Activated CD4-positive, alpha-beta T cell treated with anti-CD3 and anti-CD28 coated beads for 48 hours (primary cell): ENCODE data around the gene UNC93A.
"Not testable (repeated sequence)": the region's sequence is repeated elsewhere in the genome, so short reads cannot be mapped to it uniquely, and the experiment has no call there.

Experiments used
- DNase-seq: peaks from one replicate; pipeline ENCODE4 v3.0.0-alpha.2; 2020

UNC93A gene

GRCh38 chr6:167290786-167291622, at the start of gene UNC93A:
TSS of gene UNC93A (plus strand) at chr6:167291315. CDS start at chr6:167291490, 175 bp downstream.
- DNase-seq: no peak

GRCh38 chr6:167241321-167242134, 49.6 kb upstream of the UNC93A start:
- DNase-seq: not testable (repeated sequence)

DNA sequence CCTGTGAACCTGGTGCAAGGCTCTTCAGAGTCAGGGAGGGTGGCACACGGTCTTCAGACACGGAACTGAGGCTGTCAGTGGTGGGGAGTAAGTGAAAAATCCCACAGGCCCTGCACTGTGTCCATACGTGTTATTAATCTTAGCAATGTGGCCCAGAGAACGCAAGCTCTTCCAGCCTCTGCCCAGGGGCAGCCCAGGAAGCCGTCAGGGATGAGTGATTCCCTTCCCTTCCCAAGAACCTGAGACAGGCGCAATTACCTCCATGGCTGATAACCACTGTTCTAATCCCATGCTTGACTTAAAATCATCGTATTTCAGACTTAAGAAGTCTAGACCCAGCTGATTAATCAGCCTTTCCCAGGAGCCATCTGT, 49.0 kb upstream of the UNC93A start:
- DNase-seq: not testable (repeated sequence)

- not testable (repeated sequence) for DNase-seq
Measured at GRCh38 chr6:167242511-167243051, 48.5 kb upstream of the UNC93A start.

DNA sequence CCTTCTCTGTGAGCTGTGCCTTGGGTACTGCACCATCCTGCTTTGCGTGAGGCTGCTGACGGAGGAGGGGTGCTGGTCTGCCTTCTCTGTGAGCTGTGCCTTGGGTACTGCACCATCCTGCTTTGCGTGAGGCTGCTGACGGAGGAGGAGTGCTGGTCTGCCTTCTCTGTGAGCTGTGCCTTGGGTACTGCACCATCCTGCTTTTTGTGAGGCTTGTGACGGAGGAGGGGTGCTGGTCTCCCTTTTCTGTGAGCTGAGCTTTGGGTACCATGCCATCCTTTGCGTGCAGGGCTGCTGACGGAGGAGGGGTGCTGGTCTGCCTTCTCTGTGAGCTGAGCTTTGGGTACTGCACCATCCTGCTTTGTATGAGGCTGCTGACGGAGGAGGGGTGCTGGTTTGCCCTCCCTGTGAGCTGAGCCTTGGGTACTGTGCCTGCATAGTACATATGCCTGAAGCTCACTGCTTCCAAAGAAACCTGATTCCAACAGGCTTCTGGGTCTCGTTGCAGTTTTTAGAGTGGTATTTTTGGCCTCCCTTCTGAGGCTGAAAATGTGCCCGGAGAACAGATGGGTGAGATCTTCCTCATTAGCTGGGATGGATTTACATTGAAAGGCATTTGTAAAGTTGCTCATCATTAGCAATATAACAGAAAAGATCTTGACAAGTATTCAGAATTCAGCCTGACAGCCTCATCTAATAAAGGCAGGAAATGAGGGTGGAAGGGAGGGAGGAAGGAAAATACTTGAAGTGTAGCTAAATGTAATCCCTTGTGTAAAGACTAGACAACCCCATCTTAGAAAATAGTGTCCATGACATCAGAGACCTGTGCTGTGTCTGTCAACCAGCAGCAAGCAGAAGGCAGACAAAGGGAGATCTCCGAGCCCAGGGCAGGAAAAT, 46.8 kb upstream of the UNC93A start:
- DNase-seq: no peak

GRCh38 chr6:167244991-167245390, 46.1 kb upstream of the UNC93A start:
- no peak for DNase-seq

DNA sequence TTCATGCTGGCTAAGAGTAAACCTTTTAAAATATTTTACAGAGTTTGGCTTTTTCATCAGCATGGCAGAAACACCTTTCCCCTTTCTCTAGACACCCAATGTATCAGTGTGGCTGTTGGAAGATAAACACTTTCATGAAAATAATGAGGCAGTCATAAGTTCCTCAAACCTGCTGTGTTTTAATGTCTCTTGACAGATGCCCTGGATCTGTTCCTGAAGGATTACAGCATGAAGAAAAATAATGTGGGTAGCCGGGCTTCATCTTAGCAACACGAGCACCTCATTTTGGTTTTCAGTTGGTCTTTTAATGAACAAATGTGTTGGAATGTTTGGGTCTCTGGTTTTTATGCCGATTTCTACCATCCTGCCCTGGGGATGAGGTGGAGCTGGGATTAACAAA, 45.5 kb upstream of the UNC93A start:
- DNase-seq: no peak

- DNase-seq: no peak
Measured at GRCh38 chr6:167247814-167248595, 43.1 kb upstream of the UNC93A start.

DNA sequence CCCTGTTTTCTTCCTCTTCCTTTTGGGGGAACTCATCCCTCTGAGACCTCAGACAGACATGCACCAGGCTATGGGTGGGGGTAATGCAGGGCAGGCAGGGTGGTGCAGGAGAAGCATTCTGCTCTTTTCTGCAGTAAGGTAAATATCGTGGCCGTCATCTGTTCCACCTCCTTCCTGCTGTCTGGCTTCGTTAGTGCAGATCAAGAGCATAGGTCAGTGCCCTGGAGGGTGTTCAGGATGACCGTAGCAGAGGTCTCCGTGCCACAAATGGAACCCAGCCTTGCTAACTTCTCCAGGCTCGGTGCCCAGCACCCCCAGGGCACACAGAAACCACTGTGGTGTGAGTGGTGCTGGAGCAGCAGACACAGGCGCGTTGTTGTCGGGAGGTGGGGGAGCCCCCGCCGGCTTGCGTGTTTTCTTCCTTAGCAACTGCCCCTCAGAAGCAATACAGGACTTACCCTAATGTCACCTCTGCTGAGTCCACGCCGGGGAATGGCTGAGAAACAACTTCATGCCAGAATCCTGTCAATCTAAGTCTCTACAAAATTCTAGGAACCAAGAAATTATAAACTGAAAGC, 42.1 kb upstream of the UNC93A start:
- not testable (repeated sequence) for DNase-seq

DNA sequence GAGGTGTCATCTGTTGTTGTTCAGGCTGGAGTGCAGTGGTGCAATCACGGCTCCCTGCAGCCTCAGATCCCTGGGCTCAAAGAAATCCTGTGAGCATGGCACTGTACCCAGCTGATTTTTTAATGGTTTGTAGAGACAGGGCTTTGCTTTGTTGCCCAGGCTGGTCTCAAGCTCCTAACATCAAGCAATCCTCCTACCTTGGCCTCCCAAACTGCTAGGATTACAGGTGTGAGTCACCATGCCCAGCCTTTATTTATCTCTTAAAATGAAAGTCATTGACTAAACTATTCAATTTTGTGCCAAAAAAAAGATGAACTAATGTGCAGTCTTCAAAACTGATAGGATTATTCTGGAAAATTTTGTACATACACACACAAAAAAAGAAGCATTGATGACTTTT, 38.8 kb upstream of the UNC93A start:
- DNase-seq: no peak

GRCh38 chr6:167255918-167256553, 35.1 kb upstream of the UNC93A start:
- no peak for DNase-seq

- no peak for DNase-seq
Measured at GRCh38 chr6:167258646-167259045, 32.5 kb upstream of the UNC93A start.

DNA sequence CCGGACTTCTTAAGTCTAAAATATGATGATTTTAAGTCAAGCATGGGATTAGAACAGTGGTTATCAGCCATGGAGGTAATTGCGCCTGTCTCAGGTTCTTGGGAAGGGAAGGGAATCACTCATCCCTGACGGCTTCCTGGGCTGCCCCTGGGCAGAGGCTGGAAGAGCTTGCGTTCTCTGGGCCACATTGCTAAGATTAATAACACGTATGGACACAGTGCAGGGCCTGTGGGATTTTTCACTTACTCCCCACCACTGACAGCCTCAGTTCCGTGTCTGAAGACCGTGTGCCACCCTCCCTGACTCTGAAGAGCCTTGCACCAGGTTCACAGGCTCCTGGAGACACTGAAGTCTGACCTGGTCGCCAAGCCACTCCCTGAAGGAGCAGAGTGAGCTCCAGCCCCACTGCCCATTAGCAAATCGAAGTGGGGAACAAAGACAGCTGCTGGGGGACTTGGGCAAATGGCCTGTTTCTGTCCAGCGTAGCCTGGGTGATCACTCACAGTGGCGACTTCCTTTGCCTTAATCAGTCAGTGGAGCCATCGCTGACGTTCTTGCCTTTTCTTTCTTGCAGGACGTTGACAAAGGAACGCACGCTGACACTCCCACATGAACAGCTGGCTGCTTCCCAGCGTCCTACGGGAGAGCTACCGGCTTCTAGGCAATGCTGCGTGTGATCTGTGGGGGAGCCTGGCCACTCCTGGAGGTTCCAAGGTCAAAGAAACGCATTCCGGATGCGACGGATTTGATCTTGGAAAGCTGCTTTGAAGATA, 24.9 kb upstream of the UNC93A start:
- DNase-seq: not testable (repeated sequence)

DNA sequence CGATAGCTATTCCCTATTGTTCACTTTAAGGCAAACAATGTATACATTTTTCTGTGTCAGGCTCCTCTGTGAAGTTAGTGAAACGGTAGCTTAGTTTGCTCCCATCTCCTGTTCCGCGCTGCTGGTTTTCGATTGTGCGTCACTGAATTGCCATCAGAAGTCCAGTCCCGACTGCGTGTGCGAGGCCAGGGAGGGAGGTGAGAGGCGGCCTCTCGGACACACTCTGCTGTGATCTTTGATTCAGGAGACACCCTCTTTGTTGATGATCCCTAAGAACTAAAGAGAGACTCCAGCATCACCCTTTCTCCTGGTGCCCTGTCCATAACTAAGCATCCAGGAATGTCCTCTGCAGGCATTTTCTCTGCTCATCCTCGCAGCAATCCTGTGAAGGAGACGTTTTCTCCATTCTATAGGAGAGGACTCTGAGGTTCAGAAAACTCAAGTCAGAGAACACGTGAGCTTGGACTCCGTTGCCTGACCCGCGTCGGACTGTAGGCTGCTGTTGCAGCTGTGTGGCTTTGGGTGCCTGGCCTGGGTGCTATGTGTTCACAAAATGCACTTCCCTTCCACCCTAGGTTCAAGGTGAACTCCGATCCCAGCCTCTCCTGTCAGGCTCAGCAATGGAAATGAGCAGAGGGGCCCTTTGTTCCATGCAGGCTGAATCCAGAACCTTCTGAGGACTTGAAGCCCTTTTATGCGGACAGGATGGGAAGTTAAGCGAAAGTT, 24.1 kb upstream of the UNC93A start:
- DNase-seq: no peak

DNA sequence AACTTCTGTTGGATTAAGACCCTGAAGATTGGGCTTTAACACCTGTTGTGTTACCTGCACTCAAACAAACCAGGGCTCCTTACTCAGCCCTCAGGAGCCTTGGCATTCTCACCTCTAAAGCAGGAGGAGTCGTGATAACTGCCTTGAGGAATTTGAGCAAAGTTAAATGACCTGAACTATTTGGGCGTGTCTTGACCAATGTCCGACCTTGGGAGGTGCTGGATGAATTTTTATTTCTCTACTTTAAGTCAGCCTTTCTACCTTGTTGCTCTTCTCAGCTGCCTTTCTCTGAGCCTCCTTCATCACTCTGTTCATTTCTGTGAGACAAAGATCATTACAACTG, 23.6 kb upstream of the UNC93A start:
- not testable (repeated sequence) for DNase-seq

GRCh38 chr6:167267921-167268401, 23.2 kb upstream of the UNC93A start:
- DNase-seq: no peak

- no peak for DNase-seq
Measured at GRCh38 chr6:167268683-167269280, 22.3 kb upstream of the UNC93A start.

GRCh38 chr6:167270499-167271311, 20.4 kb upstream of the UNC93A start:
- no peak for DNase-seq
